Tibial artery (tissue), 4 donors: ENCODE results near the gene SKIL.

Experiments
- DNase-seq, 2 donors: peaks; one replicate each; pipeline ENCODE4 v3.0.0-alpha.2; 2019
- H3K27ac ChIP-seq, 2 donors: fragments of 200-600 bp; sonication (generic) in 1 of 2; 1 replicate in 1 of 2; 2 replicates in 1 of 2; pipeline ENCODE4 v1.5.1; 2018 to 2019; ENCODE audit warnings: mild to moderate bottlenecking in 1 of 2
- H3K27me3 ChIP-seq, 2 donors: fragments of 200-600 bp; sonication (generic) in 1 of 2; one replicate each; pipeline versions ENCODE4 v1.5.1 to v1.6.0; 2016 to 2019
- H3K36me3 ChIP-seq, 3 donors: fragments of 200-600 bp; sonication (generic) in 2 of 3; one replicate each; pipeline ENCODE4 v1.5.1; 2016 to 2019; ENCODE audit warnings: mild to moderate bottlenecking in 2 of 3
- H3K4me1 ChIP-seq, 4 donors: fragments of 200-600 bp; sonication (generic) in 2 of 4; 1 replicate in 3 of 4; 2 replicates in 1 of 4; pipeline ENCODE4 v1.5.1; 2016 to 2019
- H3K4me3 ChIP-seq, 2 donors: fragments of 200-600 bp; sonication (generic) in 1 of 2; 1 replicate in 1 of 2; 2 replicates in 1 of 2; pipeline ENCODE4 v1.5.1; 2018 to 2019; ENCODE audit warnings: mild to moderate bottlenecking in 2 of 2
- H3K9me3 ChIP-seq, 3 donors: fragments of 200-600 bp; sonication (generic) in 1 of 3; one replicate each; pipeline ENCODE4 v1.5.1; 2016 to 2019
- CTCF ChIP-seq, 2 experiments: fragments of 200-600 bp in 1 of 2; fragments of 450-650 bp in 1 of 2; IDR thresholded peaks; one replicate each; pipeline ENCODE4 v1.5.1; 2017 to 2019; ENCODE audit warnings: antibody characterized with exemption in 2 of 2, mild to moderate bottlenecking in 1 of 2, moderate library complexity in 1 of 2
- intact Hi-C: fragments of 100-400 bp; cut with DNase I; formaldehyde crosslinking; loops from one replicate; pipeline ENCODE4 v1.15.0; 2023; ENCODE audit warnings: low total_unique reads

Gene SKIL

DNA sequence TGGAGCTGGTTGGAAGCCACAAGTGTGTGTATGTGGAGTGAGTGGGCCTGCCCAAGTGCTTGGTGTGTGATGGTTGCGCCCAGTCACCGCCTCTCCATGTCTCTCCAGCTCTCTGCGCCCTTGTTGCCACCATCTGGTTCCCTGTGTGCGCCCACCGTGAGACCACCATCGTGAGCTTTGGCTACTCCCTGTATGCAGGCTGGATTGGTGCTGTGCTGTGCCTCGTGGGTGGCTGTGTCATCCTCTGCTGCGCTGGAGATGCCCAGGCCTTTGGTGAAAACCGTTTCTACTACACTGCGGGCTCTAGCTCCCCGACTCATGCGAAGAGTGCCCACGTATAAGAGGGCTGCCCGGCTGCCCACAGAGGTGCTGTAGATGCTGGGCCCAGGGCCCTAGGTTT is 74.9 kb downstream of the SKIL start:
- Histone ChIP-seq H3K9me3 (no peaks in the 10 kb centered on the region), H3K36me3 (peaks cover 0 to 27% (median 0%) of the 10 kb centered on the region in 3 donors), H3K27me3 (no peaks in the 10 kb centered on the region), H3K27ac (no peak overlapping the region), H3K4me1 (no peaks in the 10 kb centered on the region), H3K4me3 (no peak overlapping the region)
- TF ChIP-seq CTCF (IDR thresholded peaks at IDR 0.05), result no peak
- intact Hi-C loops, result no loop called here
- no peak for DNase-seq

DNA sequence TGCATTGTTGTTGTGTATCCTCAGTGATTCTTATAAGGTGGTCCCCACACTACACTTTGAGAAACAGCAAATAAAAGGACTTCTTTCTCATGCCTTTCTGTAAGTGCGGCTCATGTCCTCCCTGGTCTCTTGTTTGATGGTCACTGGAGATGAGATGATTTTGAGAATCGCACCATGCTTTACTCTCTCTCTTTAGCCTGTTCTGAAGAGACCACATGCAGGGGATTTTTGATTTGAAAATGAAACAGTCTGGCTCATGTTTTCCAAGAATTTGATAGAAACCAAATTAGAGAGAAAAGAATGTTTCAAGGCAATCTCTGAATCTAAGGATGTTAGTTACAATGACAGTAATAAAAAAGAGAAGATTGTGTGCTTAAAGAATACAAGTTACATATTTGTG is 79.2 kb downstream of the SKIL start:
- TF ChIP-seq CTCF (IDR thresholded peaks at IDR 0.05), result no peak

DNA sequence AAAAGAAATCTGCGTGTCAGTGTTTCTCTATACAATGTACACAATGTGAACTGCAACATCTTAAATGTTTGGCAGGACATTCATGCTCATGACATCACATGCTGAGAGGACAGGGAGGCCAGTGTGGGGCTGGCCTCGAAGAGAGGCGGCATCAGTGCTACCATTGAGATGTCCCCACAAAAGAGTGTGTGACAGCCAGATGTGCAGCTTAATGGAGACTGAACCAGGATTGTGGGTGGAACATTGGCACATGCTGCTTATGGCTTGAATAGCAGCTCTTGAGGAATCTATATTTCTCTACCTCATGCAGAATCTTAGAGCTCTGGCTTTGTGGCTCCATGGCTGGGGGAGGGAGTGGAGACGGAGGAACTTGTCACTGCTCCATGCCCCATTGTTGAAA is 79.7 kb downstream of the SKIL start:
- no peak overlapping the region for H3K4me3 ChIP-seq
- intact Hi-C loops, result no loop called here
- no peak overlapping the region for H3K27ac ChIP-seq
- H3K9me3 ChIP-seq, result no peaks in the 10 kb centered on the region
- H3K27me3 ChIP-seq, result no peaks in the 10 kb centered on the region
- H3K36me3 ChIP-seq, result peaks cover 0 to 27% (median 0%) of the 10 kb centered on the region in 3 donors
- no peak for TF ChIP-seq CTCF (IDR thresholded peaks at IDR 0.05)
- no peak for DNase-seq
- no peaks in the 10 kb centered on the region for H3K4me1 ChIP-seq

More for the DNA sequence above, 79.2 kb downstream of the SKIL start:
- intact Hi-C loops, result no loop called here
- peaks cover 0 to 27% (median 0%) of the 10 kb centered on the region in 3 donors for H3K36me3 ChIP-seq
- no peak overlapping the region for H3K27ac ChIP-seq
- no peak for DNase-seq
- no peaks in the 10 kb centered on the region for H3K4me1 ChIP-seq
- H3K4me3 ChIP-seq, result no peak overlapping the region
- no peaks in the 10 kb centered on the region for H3K9me3 ChIP-seq
- no peaks in the 10 kb centered on the region for H3K27me3 ChIP-seq

DNA sequence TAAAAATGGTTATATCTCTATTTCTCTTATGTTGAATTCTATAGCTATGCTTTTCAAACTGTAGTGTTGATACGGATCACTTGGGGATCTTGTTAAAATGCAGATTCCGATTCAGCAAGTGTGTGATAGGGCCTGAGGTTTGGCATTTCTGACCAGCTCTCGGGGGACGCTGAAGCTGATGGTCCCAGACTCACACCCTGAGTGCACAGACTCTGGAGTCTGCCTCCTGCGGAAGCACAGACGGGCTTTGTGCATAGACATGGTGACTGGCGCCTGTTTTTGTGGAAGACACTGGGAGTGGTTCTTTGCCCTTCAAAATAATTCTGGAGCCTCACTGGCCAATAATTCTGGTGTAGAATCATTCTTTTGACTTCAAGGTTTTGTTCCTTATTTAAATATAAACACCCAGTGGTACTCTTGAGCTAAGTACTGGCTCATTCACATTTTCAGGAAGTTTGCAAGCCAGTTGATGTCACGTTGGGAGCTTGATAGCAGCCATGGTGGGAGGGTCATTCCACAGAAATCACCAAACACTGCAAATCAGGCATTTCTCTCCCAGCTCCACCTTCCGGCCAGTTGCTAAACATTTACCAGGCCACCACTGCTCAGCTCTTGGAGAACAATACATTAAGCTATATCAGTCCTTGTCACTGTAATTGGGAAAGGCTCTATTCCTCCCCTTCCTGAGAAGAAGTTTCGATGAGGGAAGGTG is 80.3 kb downstream of the SKIL start:
- Histone ChIP-seq H3K4me1 (no peaks in the 10 kb centered on the region), H3K27ac (no peak overlapping the region), H3K9me3 (no peaks in the 10 kb centered on the region), H3K27me3 (no peaks in the 10 kb centered on the region), H3K36me3 (peaks cover 0 to 22% (median 0%) of the 10 kb centered on the region in 3 donors), H3K4me3 (no peak overlapping the region)
- TF ChIP-seq CTCF (IDR thresholded peaks at IDR 0.05), result no peak
- intact Hi-C loops, result no loop called here
- DNase-seq, result no peak

GRCh38 chr3:170438836-170439235 is 81.3 kb downstream of the SKIL start:
- no peak overlapping the region for H3K27ac ChIP-seq
- no peaks in the 10 kb centered on the region for H3K27me3 ChIP-seq
- intact Hi-C loops, result no loop called here
- H3K4me1 ChIP-seq, result no peaks in the 10 kb centered on the region
- TF ChIP-seq CTCF (IDR thresholded peaks at IDR 0.05), result no peak
- peaks cover 0 to 22% (median 0%) of the 10 kb centered on the region in 3 donors for H3K36me3 ChIP-seq
- H3K9me3 ChIP-seq, result no peaks in the 10 kb centered on the region
- DNase-seq, result no peak
- H3K4me3 ChIP-seq, result no peak overlapping the region
